ENCODE measurements around the gene CMAS.

GRCh38 chr12:22002430-22002829, 43.6 kb upstream of the CMAS start:
- TF ChIP-seq CTCF (IDR thresholded peaks at IDR 0.05), result no peak
- TF ChIP-seq POLR2A (IDR thresholded peaks at IDR 0.05), result no peak

All from vagina (tissue), 2 donors.